Measurements from ENCODE around the gene FBXW11. TPM values are rescaled to one million over a fixed set of nuclear protein-coding genes. Genes with fewer than 3 reads are reported as not detected.

The FBXW11 gene
- total and polyA plus RNA-seq, 2 of the 8 experiments (the other 6 are each of a cell fraction or from before 2014, with no cell fraction given) = 45.0 to 75.6 TPM

- Histone ChIP-seq H3K9me3 (ENCODE audit: insufficient read depth in 2 of 2, low read depth in 1 of 2, low read length in 1 of 2) (no peaks in the 10 kb centered on the region), H2AFZ (ENCODE audit: low read length) (no peak overlapping the region), H2BK15ac (ENCODE audit: low read length) (no peak overlapping the region), H4K5ac (ENCODE audit: insufficient read length, low read depth, low read length) (no peak overlapping the region), H4K91ac (replicated peaks; ENCODE audit: insufficient read length, low read length) (no peak overlapping the region), H4K20me1 (replicated peaks in 1 of 2; ENCODE audit: control insufficient read depth in 1 of 2, insufficient read depth in 2 of 2, low read length in 2 of 2) (peaks cover 2% of the 10 kb centered on the region in 2 experiments), H3K4ac (replicated peaks; ENCODE audit: insufficient read length, low read depth, low read length) (no peak overlapping the region), H3K4me2 (ENCODE audit: insufficient read depth in 1 of 2, low read depth in 2 of 2, low read length in 2 of 2) (no peak overlapping the region), H3K4me1 (replicated peaks in 1 of 4; ENCODE audit: control insufficient read depth in 3 of 4, insufficient read depth in 4 of 4, low read length in 3 of 4) (peaks cover 0 to 7% (median 0%) of the 10 kb centered on the region in 4 experiments; a peak in 2 of 7 replicates), H2BK120ac (replicated peaks; ENCODE audit: low read depth, low read length) (no peak overlapping the region), H4K8ac (ENCODE audit: extremely low read depth, insufficient read depth, low read length) (no peak overlapping the region), H3K36me3 (ENCODE audit: control insufficient read depth in 2 of 4, insufficient read depth in 4 of 4, low read length in 3 of 4) (no peaks in the 10 kb centered on the region), H3K23ac (ENCODE audit: insufficient read length) (no peak overlapping the region), H3K4me3 (ENCODE audit: extremely low read depth in 1 of 4, insufficient read depth in 2 of 4, low read depth in 3 of 4, low read length in 4 of 4) (no peak overlapping the region), H3K9ac (replicated peaks in 1 of 4; ENCODE audit: extremely low read depth in 1 of 4, low read depth in 3 of 4, low read length in 3 of 4) (no peak overlapping the region), H2AK5ac (ENCODE audit: low read depth, low read length) (no peak overlapping the region), H3K23me2 (ENCODE audit: low read depth, low read length) (no peaks in the 10 kb centered on the region), H3K27ac (ENCODE audit: low read depth, low read length) (no peak overlapping the region), H3K79me1 (ENCODE audit: low read depth, low read length) (no peaks in the 10 kb centered on the region), H2BK12ac (ENCODE audit: low read depth, low read length) (no peak overlapping the region), H2BK5ac (ENCODE audit: low read depth, low read length) (no peak overlapping the region), H3K79me2 (ENCODE audit: control insufficient read depth in 1 of 2, insufficient read depth in 2 of 2, low read length in 2 of 2) (no peaks in the 10 kb centered on the region), H2BK20ac (ENCODE audit: low read length) (no peak overlapping the region), H3K18ac (ENCODE audit: extremely low read depth, low read length) (no peak overlapping the region), H3K27me3 (replicated peaks in 1 of 4; ENCODE audit: control insufficient read depth in 3 of 4, extremely low read depth in 1 of 4, insufficient read depth in 3 of 4, low read length in 3 of 4) (no peaks in the 10 kb centered on the region), H3K14ac (ENCODE audit: insufficient read length) (no peak overlapping the region), H3K56ac (replicated peaks; ENCODE audit: insufficient read length, low read depth, low read length) (no peak overlapping the region)
- FAIRE-seq (no peak), DNase-seq (ENCODE audit: low read depth in 1 of 2, low spot score in 2 of 2) (no peak)
- CTCF ChIA-PET (ENCODE audit: partially characterized antibody) = interaction anchor here (0.9 to 2.6 kb wide), 9 partner anchors 8 to 146 kb away, joined by 3 to 13 read pairs (median 3); partner anchors contain the start of gene STK10
- WGBS, 2 experiments (ENCODE audit: extremely low coverage in 1 of 2, insufficient coverage in 1 of 2, insufficient read length in 1 of 2, insufficient replicate concordance in 2 of 2, low coverage in 1 of 2, low lambda C conversion rate in 2 of 2, missing lambda C conversion rate in 1 of 2) = 88% methylated on average over 16 of the region's 16 CpGs; no CpG with 5 or more reads in 1 of the 2 experiments
- POLR2A ChIA-PET (ENCODE audit: partially characterized antibody) = no interaction called here
- no peak for TF ChIP-seq SP2 (IDR thresholded peaks at IDR 0.05; ENCODE audit: low read length)
- TF ChIP-seq SUZ12 (IDR thresholded peaks at IDR 0.05; ENCODE audit: low read length) = no peak
- no peak for TF ChIP-seq GABPA (IDR thresholded peaks at IDR 0.05; ENCODE audit: borderline replicate concordance, insufficient read depth, low read length)
- TF ChIP-seq POU5F1 (IDR thresholded peaks at IDR 0.05; ENCODE audit: low read depth, low read length) = no peak
- TF ChIP-seq CTCF (IDR thresholded peaks at IDR 0.05; ENCODE audit: control extremely low read depth in 1 of 3, insufficient read depth in 1 of 3, low read depth in 1 of 3, low read length in 3 of 3) = no peak
- no peak for TF ChIP-seq TCF12 (IDR thresholded peaks at IDR 0.05; ENCODE audit: low read depth, low read length)
Observed at GRCh38 chr5:172051643-172052339, 45.4 kb upstream of the FBXW11 start.

Measured in H1 (cell line).